K562 (cell line): Measurements from ENCODE around the gene QRICH1. TPM values are rescaled to one million over a fixed set of nuclear protein-coding genes. Genes with fewer than 3 reads are reported as not detected.

Source experiments
- ARID1B ChIP-seq: fragments of 450-650 bp; IDR thresholded peaks from 2 replicates; pipeline ENCODE4 v1.6.1; 2016; ENCODE audit warnings: antibody characterized with exemption, mild to moderate bottlenecking, inconsistent platforms
- BACH1 ChIP-seq: fragments of 200-800 bp; sonication (Bioruptor generic); IDR thresholded peaks from 2 replicates; pipeline ENCODE4 v1.6.1; 2016; ENCODE audit warnings: missing genetic modification characterization, missing compliant biosample characterization
- BDP1 ChIP-seq: IDR thresholded peaks from 3 replicates; pipeline ENCODE4 v1.6.1; 2011; ENCODE audit not compliant: insufficient read length, insufficient read depth
- CBX2 ChIP-seq: fragments of 200-600 bp; sonication (generic); IDR thresholded peaks from one replicate; pipeline ENCODE4 v1.6.1; 2012; ENCODE audit warnings: mild to moderate bottlenecking, low read length, inconsistent platforms; ENCODE audit not compliant: insufficient read depth, poor library complexity, severe bottlenecking
- FOSL1 ChIP-seq: fragments of 200-800 bp; sonication (Bioruptor generic); conservative IDR thresholded peaks from 2 replicates; pipeline ENCODE4 v1.6.1; 2016; ENCODE audit warnings: missing genetic modification characterization, missing compliant biosample characterization
- FOXK2 ChIP-seq, 2 experiments: fragments of 450-650 bp; IDR thresholded peaks in 1 of 2; conservative IDR thresholded peaks in 1 of 2; 2 replicates each; pipeline ENCODE4 v1.6.1; 2016; ENCODE audit warnings: low read depth in 2 of 2, mild to moderate bottlenecking in 1 of 2
- FUS ChIP-seq: fragments of 200-400 bp; formaldehyde crosslinking; optimal IDR thresholded peaks from 2 replicates; pipeline ENCODE3; 2017; ENCODE audit warnings: low read depth, low read length
- NBN ChIP-seq: fragments of 450-650 bp; IDR thresholded peaks from 2 replicates; pipeline ENCODE4 v1.6.1; 2016; ENCODE audit warnings: low read depth, mild to moderate bottlenecking
- NR2F6 ChIP-seq: fragments of 450-650 bp; formaldehyde crosslinking; IDR thresholded peaks from 2 replicates; pipeline ENCODE4 v1.4.0; 2020; ENCODE audit warnings: mild to moderate bottlenecking
- SNRNP70 ChIP-seq: fragments of 200-400 bp; formaldehyde crosslinking; optimal IDR thresholded peaks from 2 replicates; pipeline ENCODE3; 2017; ENCODE audit warnings: low read depth, low read length
- SP2 ChIP-seq: IDR thresholded peaks from 2 replicates; pipeline ENCODE4 v1.6.1; 2011; ENCODE audit warnings: mild to moderate bottlenecking, low read depth, low read length, moderate library complexity; ENCODE audit not compliant: poor library complexity, severe bottlenecking; ENCODE audit errors: extremely low read depth
- STAG1 ChIP-seq: sonication (generic); formaldehyde crosslinking; IDR thresholded peaks from 2 replicates; pipeline ENCODE4 v1.5.0; 2020; ENCODE audit warnings: missing genetic modification reagents, borderline replicate concordance
- TOE1 ChIP-seq, 2 experiments: fragments of 450-650 bp in 1 of 2; sonication (generic) in 1 of 2; formaldehyde crosslinking in 1 of 2; IDR thresholded peaks; 2 replicates each; pipeline versions ENCODE4 v1.7.1 to v1.8.0; 2016 to 2022; ENCODE audit warnings: borderline replicate concordance in 2 of 2, mild to moderate bottlenecking in 2 of 2, antibody characterized with exemption in 1 of 2, inconsistent platforms in 1 of 2, low read depth in 1 of 2, missing genetic modification reagents in 1 of 2, moderate library complexity in 1 of 2
- ZBTB17 ChIP-seq: fragments of 450-650 bp; formaldehyde crosslinking; IDR thresholded peaks from 2 replicates; pipeline ENCODE4 v1.4.0; 2020; ENCODE audit warnings: mild to moderate bottlenecking
- ZNF175 ChIP-seq: fragments of 200-800 bp; sonication (Bioruptor generic); IDR thresholded peaks from 2 replicates; pipeline ENCODE4 v1.6.1; 2016; ENCODE audit warnings: low read depth, mild to moderate bottlenecking, missing genetic modification characterization, missing compliant biosample characterization
- ZNF717 ChIP-seq: fragments of 250-450 bp; sonication (Bioruptor Pico); IDR thresholded peaks from 2 replicates; pipeline ENCODE4 v1.5.0; 2021
- ZNF766 ChIP-seq: fragments of 200-800 bp; sonication (Bioruptor generic); conservative IDR thresholded peaks from 2 replicates; pipeline ENCODE4 v1.6.1; 2016; ENCODE audit warnings: missing genetic modification characterization, missing compliant biosample characterization
- polyA plus RNA-seq, 8 experiments: library from polyadenylated mRNA; depleted of rRNA in 4 of 8; stranded (reverse) in 5 of 8; unstranded in 3 of 8; fragments of >200 nt; fragmentation: Nextera tagmentation in 2 of 8; fragmentation: Illumina TruSeq in 1 of 8; extraction: Ambion mirVana in 2 of 8; extraction: Trizol in 1 of 8; gene quantifications; 2 replicates each; pipeline versions ENCODE4 v1.2.1 to v1.2.3, GENCODE V29; 2011 to 2014; ENCODE audit warnings: inconsistent platforms in 1 of 8, missing spikeins in 1 of 8
- total RNA-seq, 7 experiments: library from RNA; depleted of rRNA in 6 of 7; stranded (reverse); fragments of >200 nt in 6 of 7; fragmentation: Illumina TruSeq in 2 of 7; extraction: Trizol in 2 of 7; gene quantifications; 2 replicates each; pipeline versions ENCODE4 v1.2.1 to v1.2.3, GENCODE V29; 2011 to 2021; ENCODE audit warnings: low replicate concordance in 1 of 7
- TF ChIP-seq, protein P1 (sequence below), 2 experiments: fragments of 150-350 bp in 1 of 2; IDR thresholded peaks; 2 replicates each; pipeline ENCODE4 v1.6.1; 2012 to 2016; ENCODE audit warnings: low read depth in 2 of 2, low read length in 2 of 2, mild to moderate bottlenecking in 1 of 2, moderate library complexity in 1 of 2
- TF ChIP-seq, protein P2 (sequence below): fragments of 450-650 bp; formaldehyde crosslinking; IDR thresholded peaks from 2 replicates; pipeline ENCODE4 v1.4.0; 2022; ENCODE audit warnings: missing genetic modification characterization
- TF ChIP-seq, protein P3 (sequence below): fragments of 250-450 bp; sonication (Bioruptor Pico); IDR thresholded peaks from 2 replicates; pipeline ENCODE4 v1.9.0; 2021; ENCODE audit warnings: mild to moderate bottlenecking, inconsistent platforms

The QRICH1 gene
- total and polyA plus RNA-seq, 9 of the 15 experiments (the other 6 are each of a cell fraction or from before 2014, with no cell fraction given) = 20.1 to 99.2 (median 56.7) TPM

DNA sequence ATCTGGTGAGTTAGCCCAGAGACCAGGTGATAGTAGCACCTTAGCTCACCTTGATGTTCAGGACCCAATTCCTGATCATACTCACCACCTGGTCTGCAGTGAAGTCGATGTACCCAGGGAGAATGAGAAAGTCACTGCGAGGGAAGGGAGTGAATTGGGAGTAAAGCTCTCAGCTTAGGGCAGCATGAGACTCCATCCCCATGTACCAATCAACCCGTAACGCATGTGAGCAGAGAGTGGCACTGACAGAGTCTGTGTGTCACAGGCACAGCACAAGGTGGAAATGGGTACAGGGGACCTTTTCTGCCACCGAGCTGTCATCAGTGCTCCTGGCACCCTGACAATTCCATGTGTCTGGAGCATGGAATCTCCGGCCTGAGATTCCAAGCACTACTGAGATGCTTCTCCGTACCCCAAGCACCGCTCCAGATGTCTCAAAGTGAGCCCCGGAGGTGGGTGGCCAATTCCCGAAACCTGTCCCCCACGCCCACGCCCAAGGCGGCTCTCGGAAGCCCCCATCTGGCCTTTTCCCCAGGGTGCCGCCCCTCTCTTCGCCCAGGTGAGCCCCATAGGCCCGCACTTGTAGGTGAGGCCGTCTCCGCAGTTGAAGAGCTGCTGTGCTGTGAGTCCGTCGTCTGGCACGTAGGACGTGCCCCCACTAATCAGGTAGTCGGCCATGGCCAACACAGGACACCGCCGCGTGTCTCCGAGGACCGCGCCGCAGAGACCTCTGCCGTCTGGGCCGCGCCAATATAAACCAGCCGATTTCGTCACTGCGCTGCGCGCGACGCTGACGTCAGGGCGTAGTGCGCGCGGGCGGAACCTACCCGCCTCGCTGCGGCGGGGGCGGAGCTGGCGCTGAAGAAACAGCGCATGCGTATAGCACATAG lies 65.0 kb downstream of the QRICH1 start, which contains the start of gene IMPDH2 (continued):
- TF ChIP-seq FUS (no peak), NR2F6 (CRISPR knock-in tag) (no peak), SP2 (no peak), BDP1 (no peak), ARID1B (peak; percentile 27; the same call in 1 of the 2 replicates), ZNF717 (CRISPR knock-in tag) (no peak), FOSL1 (tag) (peak; percentile 51), ZNF766 (CRISPR knock-in tag) (no peak), NBN (no peak), TOE1 (IDR thresholded peaks at IDR 0.05; ENCODE audit: borderline replicate concordance) (no peak), TOE1 (CRISPR knock-in tag; IDR thresholded peaks at IDR 0.05; ENCODE audit: borderline replicate concordance, low read depth) (no peak), STAG1 (no peak), CBX2 (no peak), ZNF175 (CRISPR knock-in tag) (no peak), BACH1 (tag) (no peak), FOXK2 (conservative IDR thresholded peaks at IDR 0.05 in 1 of 2, IDR thresholded peaks at IDR 0.05 in 1 of 2; ENCODE audit: low read depth in 2 of 2) (peak; percentile 28 to 68; a peak in 1 of 4 replicates), ZBTB17 (CRISPR knock-in tag) (peak; percentile 67; the same call in 1 of the 2 replicates), SNRNP70 (no peak)
- TF ChIP-seq, protein P1, sequence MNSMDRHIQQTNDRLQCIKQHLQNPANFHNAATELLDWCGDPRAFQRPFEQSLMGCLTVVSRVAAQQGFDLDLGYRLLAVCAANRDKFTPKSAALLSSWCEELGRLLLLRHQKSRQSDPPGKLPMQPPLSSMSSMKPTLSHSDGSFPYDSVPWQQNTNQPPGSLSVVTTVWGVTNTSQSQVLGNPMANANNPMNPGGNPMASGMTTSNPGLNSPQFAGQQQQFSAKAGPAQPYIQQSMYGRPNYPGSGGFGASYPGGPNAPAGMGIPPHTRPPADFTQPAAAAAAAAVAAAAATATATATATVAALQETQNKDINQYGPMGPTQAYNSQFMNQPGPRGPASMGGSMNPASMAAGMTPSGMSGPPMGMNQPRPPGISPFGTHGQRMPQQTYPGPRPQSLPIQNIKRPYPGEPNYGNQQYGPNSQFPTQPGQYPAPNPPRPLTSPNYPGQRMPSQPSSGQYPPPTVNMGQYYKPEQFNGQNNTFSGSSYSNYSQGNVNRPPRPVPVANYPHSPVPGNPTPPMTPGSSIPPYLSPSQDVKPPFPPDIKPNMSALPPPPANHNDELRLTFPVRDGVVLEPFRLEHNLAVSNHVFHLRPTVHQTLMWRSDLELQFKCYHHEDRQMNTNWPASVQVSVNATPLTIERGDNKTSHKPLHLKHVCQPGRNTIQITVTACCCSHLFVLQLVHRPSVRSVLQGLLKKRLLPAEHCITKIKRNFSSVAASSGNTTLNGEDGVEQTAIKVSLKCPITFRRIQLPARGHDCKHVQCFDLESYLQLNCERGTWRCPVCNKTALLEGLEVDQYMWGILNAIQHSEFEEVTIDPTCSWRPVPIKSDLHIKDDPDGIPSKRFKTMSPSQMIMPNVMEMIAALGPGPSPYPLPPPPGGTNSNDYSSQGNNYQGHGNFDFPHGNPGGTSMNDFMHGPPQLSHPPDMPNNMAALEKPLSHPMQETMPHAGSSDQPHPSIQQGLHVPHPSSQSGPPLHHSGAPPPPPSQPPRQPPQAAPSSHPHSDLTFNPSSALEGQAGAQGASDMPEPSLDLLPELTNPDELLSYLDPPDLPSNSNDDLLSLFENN (IDR thresholded peaks at IDR 0.05; ENCODE audit: low read depth in 2 of 2, low read length in 2 of 2) = peak in 1 of 2 experiments; percentile 73; a peak in 1 of 4 replicates
- TF ChIP-seq, protein P2, sequence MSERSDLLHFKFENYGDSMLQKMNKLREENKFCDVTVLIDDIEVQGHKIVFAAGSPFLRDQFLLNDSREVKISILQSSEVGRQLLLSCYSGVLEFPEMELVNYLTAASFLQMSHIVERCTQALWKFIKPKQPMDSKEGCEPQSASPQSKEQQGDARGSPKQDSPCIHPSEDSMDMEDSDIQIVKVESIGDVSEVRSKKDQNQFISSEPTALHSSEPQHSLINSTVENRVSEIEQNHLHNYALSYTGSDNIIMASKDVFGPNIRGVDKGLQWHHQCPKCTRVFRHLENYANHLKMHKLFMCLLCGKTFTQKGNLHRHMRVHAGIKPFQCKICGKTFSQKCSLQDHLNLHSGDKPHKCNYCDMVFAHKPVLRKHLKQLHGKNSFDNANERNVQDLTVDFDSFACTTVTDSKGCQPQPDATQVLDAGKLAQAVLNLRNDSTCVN (CRISPR knock-in tag) = 0 out of 2 replicates have a peak, but pooled peaks have one; percentile 9
- TF ChIP-seq, protein P3, sequence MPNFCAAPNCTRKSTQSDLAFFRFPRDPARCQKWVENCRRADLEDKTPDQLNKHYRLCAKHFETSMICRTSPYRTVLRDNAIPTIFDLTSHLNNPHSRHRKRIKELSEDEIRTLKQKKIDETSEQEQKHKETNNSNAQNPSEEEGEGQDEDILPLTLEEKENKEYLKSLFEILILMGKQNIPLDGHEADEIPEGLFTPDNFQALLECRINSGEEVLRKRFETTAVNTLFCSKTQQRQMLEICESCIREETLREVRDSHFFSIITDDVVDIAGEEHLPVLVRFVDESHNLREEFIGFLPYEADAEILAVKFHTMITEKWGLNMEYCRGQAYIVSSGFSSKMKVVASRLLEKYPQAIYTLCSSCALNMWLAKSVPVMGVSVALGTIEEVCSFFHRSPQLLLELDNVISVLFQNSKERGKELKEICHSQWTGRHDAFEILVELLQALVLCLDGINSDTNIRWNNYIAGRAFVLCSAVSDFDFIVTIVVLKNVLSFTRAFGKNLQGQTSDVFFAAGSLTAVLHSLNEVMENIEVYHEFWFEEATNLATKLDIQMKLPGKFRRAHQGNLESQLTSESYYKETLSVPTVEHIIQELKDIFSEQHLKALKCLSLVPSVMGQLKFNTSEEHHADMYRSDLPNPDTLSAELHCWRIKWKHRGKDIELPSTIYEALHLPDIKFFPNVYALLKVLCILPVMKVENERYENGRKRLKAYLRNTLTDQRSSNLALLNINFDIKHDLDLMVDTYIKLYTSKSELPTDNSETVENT (CRISPR knock-in tag) = peak; percentile 65; the same call in 1 of the 2 replicates
